G401.6 (cell line): ENCODE measurements around the gene OTX1.
"Not testable (repeated sequence)": the region's sequence is repeated elsewhere in the genome, so short reads cannot be mapped to it uniquely, and the experiment has no call there.

Experiments
- FAIRE-seq: peaks from 2 replicates; lab custom pipeline; 2012; peaks lifted over from hg19 to GRCh38; lab: Jason Lieb, UNC

The OTX1 gene

DNA sequence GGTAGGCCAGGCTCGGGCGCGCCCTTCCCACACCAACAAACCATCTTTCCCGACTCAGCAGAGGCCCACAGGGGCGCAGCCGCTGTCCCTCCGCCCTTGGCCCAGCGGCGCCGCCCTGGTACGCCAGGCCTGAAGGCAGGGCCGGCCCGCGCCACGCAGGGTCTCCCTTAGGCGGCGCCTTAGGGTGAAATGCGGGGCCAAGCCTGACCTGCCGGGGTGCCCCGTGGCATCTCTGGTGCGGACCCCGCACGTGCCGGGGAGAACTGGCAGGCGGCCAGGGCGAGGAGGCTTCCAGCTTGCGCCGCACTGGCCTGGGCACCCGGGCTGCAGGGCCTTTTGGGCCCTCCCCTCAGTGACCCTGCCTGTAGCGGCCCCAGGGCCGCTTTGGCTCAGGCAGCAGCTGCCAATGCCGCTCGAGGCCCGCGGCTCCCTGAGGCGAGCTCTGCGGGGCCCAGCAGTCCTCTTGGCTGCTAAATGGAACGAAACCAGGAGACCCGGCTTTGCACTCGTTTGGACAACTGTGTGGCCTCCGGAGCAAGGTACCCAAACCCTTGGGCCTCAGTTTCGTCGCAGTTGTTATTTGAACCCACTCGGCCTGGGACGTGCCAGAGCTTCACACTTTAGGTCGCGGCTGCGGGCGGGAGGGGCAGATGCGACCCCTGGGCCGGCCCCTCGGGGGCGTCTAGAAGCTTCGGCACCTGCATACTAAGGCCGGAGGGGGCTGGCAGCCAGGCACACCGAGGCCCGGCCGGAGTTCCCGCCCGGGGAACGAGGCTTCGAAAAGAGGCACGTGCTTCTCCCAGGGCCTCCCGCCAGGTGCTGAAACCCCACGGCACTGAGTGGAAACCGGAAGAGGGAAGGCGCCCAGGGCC is 8.5 kb downstream of the OTX1 start:
- no peak for FAIRE-seq

DNA sequence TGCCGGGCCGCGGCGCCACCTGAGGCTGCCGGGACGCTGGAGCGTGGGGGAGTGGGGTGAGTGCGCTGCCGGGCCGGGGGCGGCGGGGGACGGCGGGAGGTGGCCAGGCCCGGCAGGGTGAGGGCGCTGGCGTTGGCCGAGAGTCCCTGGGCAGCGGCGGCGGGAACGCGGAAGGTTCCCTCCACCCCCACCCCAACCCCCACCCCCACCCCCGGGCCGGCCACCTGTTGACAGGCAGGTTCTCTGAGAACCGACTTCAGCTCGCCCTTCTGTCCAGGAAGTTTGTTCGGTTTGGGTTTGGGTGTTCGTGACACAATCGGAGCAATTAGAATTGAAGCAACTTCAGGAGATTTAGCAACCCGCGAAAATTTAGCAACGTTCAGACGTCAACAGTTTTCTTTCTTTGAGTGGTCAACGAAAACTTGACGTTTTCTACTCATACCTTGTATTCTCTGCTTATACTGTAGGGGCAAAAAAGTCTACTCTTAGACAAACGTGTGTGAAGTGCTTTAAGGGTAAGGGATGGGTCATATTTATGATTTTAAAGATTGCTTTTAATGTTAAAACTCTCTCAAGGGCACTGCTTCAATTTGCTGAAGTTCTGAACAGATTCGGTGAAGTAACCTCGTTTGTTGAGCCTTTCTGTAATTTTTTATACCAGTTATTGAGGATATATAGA is 9.3 kb downstream of the OTX1 start:
- no peak for FAIRE-seq

DNA sequence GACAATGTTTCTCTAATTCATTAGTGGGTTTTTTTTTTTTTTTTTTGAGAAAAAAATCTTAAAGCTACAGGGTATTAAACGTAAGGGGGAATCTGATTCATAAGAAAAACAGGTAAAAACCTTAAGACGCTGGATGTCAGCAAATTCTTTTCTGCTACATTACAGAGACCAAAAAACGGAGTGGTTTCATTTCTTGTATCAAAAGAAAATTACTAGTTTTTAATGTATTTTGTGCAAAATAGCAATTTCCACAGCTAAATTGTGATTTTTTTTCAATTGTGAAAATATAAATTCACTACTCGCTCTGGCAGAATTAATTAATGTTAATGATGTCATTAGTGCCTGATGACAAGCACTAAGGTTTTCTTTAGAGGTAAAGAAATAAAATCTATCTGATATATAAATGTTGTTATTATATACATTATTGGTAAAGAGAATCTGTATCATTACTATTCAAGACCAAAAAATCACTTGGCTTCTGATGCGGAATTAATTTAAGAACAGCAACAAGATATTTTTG is 9.9 kb downstream of the OTX1 start:
- FAIRE-seq, result no peak

DNA sequence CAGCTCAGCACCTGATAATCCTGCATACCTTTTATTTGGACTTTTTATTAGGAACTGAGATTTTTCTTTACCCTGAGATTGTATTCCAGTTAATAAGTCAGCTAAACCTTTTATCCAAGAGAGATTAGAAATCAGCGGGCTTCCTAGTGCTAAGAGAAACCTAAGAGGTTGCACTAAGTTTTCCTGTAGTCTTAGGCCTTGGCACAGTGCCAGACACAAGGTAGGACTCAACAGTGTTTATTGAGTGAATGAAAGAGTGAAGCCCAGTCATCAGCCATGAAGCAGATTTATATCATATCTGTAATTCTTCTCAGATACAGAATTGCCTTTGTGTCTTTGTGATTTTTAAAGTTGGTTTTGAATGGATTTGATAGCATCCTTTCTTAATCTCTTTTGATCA is 13.6 kb downstream of the OTX1 start:
- FAIRE-seq, result no peak

DNA sequence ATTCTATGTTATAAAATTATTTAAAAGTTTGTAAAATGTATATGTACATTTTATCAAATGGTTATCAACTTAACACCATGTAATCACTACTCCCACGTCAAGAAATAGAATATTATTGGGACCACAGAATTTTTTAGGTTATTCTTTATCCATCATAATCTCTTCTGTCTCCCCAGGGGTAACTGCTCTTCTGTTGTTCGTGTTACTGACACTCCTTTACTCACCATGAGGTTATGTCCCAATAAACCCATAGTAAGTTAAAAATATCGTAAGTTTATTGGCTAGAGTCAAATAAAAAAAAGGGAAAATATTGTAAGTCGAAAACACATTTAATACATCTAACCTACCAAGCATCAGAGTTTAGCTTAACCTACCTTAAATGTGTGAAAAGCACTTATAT is 14.0 kb downstream of the OTX1 start:
- no peak for FAIRE-seq

DNA sequence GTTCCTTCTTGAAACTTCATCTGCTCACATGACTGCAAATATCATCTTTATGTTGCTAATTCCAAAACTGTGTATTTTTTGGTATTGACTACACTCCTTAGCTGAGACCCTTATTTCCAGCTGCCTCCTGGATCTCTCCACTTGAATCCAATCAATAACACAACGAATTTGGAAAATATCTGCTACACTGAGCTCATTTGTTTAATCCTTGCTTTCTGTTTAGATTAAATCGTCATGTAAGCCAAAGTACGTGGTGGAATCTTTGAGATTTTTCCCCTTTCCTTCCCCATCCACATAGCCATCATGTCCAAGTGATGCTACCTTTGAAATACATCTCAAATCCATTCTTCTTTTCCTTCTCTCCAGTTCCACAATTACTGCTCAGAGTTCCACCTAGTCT is 15.6 kb downstream of the OTX1 start:
- FAIRE-seq, result no peak

DNA sequence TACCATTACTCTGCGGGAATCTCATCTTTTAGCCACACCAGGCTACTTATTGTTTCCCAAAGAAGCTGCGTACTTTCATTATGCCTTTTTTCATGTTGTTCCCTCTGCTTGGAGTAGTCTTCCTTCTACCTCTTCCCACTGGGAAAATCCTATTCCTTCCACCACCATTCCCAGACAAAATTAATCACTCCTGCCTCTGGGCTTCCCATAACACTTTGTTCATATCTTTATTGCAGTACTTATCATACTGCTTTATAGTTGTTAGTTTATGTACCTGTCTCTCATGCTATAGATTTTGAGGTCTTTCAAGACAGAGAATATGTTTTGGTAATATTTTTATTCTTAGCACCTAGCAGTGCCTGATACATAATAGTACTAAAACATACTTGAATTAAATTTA is 16.2 kb downstream of the OTX1 start:
- no peak for FAIRE-seq

DNA sequence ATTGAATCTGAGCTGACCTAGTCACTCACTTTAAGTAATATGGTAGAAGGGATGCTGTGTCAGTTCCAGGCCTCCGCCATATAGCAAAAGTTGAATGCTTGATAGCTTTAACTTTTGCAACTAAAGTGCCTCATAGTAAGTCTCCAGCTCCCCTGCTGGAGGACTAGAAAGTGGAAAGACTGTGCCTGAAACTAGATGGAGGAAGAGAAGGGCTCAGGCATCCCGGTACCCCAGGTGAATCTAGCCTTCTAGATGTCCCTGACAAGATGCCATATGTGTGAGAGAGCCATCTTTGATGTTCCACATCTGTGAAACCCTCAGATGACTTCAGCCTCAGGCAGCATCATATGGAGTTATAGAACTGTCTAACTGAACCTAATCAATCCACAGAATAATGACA is 21.0 kb downstream of the OTX1 start:
- no peak for FAIRE-seq

DNA sequence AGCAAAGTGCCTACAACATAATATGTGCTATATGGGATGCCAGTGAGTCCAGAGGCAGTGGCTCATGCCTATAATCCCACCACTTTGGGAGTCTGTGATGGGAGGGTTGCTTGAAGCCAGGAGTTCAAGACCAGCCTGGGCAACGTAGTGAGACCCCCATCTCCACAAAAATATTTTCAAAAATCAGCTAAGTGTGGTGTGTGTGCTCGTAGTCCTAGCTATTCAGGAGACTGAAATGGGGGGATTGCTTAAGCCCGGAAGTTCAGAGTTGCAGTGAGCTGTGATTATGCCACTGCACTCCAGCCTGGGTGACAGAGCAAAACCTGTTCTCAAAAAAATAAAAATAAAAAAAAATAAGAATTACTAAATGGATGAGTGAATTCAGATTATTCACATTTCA is 23.4 kb downstream of the OTX1 start:
- FAIRE-seq, result no peak

DNA sequence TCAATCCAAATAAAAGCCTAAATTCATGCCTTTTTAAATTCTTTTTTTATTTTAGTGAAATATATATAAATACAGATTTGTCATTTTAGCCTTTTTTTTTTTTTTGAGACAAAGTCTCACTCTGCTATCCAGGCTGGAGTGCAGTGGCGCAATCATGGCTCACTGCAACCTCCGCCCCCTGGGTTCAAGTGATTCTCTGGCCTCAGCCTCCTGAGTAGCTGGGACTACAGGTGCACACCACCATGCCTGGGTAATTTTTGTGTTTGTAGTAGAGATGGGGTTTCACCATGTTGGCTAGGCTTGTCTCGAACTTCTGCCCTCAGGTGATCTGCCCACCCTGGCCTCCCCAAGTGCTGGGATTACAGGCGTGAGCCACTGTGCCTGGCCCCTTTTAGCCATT is 23.8 kb downstream of the OTX1 start:
- FAIRE-seq, result not testable (repeated sequence)

DNA sequence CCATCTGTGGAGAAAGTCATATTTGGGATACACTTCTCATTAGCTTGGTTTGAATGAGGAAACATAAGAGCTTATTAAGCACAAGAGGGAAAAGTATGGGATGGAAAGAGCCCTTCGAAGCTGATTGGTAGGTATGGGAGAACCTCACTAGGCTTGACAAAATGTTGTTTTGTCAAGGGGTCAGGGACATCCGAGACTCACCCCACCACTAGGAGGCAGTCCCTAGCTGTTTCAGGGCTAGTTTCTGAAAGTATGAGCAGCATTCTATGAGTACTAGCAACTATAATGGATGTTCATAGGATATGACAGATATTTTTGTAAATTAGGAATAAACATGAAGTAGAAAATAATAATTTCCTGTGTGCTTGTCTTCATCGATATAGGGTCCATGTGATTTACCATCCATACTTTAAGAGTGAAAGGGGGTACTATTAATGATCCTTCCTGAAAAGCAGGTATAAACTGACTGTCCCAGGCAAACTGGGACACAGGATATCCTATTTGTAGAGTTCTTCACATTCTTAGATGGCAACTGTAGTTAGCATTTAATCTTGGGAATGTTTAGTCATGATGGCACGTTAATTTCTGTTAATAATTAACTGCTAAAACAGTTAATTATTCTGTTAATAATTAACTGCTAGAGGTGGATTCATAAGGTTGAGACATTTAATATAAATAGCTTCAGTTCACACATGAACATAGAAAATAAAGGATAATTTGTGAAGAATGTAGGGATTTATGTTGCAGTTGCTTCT is 28.4 kb downstream of the OTX1 start:
- FAIRE-seq, result peak; percentile 25

DNA sequence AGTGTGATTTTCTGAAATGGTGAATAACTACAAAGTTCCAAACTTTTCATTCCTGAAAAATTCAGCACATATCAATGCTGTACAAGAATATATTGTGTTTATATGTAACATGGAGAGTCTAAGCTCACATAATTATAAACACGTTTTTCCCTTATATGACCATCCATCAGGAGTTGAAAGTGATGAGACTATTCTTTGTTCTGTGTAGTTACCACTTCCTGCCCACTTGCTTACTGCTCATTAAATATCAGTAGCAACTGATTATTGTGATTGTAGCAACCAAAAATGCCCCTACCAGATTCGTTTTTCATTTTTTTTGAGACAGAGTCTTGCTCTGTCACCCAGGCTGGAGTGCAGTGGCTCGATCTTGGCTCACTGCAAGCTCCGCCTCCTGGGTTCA is 30.8 kb downstream of the OTX1 start:
- FAIRE-seq, result no peak

DNA sequence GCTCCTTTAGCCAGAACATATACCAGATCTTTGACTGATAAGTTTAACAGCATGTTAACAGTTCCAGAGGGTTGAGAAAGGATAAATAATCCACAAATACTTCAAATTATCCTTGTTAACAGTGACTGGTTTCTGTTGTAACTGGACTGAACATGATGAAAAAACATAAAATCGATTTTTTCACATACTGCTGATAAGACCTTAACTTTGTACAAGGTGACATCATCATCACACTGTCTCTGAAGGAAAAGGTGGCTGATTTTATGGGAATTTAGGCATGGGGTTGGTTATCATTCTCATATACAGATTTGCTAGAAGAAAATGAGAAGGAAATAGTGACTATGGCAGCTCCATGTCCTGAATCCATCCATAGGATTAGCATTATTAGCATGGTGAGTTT is 36.1 kb downstream of the OTX1 start:
- FAIRE-seq, result no peak

DNA sequence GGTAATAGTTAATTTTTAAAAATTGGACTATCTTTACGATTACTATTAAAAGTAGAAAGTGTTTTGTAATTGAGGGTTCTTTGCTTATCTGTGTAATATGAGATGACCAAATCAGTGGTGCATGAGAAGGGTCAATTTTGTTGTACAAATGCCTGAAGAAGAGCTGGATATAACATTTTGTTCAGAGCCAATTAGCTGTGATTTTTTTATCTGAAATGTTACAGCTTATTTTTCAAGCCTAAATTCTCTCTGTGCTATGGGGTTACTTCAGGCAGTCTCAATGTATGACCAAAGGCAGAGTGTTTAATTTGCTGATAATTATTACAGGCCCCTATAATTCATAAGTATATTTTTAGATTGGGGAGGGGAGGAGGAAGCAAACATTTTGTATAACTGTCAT is 41.8 kb downstream of the OTX1 start:
- no peak for FAIRE-seq

DNA sequence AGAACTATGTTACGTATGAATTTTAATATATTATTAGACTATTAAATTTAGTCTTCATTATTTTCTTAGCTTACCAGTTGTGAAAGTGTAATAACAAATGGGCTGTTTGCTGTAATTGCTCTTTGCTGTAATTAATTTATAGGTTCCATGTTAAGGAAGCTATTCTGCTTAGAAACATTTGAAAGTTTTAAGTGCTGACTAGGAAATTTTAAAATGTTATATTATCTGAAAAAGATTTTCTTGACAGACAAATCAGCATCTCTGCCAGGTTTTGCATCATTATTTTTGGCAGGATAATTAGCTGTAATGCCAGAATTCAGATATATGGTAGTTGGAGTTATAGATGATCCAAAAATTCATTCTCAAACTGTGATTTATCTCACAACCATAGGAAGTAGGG is 42.2 kb downstream of the OTX1 start:
- FAIRE-seq, result no peak

DNA sequence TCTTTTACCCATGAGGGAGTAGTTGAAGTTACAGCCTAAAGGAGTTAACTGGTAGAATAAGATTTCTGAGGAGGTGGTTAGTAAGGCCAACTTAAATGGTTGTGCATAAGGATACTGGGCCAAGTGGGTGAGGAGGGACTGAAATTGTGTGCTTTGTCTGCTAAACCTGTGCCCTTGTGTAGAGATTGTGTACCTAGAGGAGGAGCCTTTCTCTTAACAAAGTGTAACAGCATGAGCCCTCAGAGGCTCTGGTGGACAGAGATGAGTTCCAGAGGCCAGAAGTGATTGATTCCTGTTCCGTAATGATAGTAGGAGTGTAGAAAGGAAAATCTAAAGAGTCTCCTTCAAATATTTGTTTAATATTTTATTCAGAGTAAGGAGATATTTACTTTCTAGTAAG is 42.9 kb downstream of the OTX1 start:
- no peak for FAIRE-seq

DNA sequence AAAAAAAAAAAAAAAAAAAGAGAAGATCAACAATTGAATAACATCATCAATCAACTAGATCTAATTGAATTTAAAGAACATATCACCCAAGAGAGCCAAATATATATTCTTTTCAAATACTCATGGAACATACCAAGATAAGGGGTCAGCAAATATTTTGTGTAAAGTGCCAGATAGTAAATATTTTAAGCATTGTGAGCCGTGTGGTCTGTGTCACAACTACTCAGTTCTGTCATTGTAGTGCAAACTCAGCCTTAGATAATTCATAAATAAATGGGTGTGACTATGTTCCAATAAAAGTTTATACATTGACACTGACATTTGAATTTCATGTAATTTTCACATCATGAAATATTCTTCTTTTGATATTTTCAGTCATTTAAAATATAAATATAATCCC is 45.9 kb downstream of the OTX1 start:
- no peak for FAIRE-seq

DNA sequence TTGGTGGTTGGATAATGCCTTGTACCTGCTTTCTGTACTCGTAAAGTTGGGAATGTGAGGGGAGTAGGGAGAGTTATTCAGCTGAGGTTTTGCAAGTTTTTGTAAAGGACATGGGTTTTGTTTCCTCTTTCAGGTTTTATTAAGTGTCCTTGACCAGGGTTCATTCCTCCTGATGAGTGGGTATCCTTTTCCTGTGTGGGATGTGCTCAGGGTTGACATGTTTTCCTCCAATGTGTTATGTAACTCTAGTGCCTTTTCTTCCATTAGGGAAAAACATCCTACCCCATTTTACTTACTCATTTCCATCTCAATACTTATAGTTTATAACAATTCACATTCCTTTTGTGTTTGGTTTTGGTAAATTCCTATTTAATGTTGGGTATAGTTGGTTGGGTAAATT is 48.4 kb downstream of the OTX1 start:
- no peak for FAIRE-seq

DNA sequence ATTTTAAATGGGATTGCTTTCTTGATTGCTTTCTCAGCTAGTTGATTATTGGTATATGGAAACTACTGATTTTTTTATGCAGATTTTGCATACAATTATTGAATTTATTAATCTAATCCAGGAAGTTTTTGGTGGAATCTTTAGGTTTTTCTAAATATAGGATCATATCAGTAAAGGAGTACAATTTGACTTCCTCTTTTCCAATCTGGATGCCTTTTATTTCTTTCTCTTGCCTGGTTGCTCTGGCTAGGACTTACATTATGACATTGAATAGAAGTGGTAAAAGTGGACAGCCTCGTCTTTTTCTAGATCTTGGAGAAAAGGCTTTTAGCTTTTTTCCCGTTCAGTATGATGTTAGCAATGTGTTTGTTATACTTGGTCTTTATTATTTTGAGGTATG is 51.3 kb downstream of the OTX1 start:
- no peak for FAIRE-seq

DNA sequence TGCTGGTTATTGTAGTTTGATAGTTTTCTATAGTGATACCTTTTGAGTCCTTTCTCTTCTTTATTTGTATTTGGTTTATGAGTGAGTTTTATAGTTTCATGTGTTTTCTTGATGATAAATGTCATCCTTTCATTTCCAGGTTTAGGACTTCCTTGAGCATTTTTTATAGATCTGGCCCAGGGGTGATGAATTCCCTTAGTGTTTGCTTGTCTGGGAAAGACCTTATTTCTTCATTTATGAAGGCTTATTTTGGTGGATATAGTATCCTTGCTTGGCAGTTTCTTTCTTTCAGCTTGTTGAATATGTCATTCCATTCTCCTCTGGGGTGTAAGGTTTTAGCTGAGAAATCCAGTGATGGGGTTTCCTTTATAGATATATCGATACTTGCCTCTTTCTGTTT is 53.9 kb downstream of the OTX1 start:
- no peak for FAIRE-seq
